Panc1 (cell line): Measurements from ENCODE around the gene RWDD2A. TPM values are rescaled to one million over a fixed set of nuclear protein-coding genes. Genes with fewer than 3 reads are reported as not detected.

ENCODE experiments used
- ATAC-seq: fragments of 200-7000 bp; cut with Tn5 transposase; 2 replicates; pipeline ENCODE4 v1.9.1; 2020; ENCODE audit warnings: mild to moderate bottlenecking, moderate library complexity
- BruUV-seq: library from RNA; stranded (reverse); fragments of 400-500 nt; replicated peaks from 2 replicates; lab custom pipeline; 2021; lab: Mats Ljungman, UMichigan
- CTCF ChIA-PET: fragments of 300-600 bp; sonication (Branson Sonifier 250); formaldehyde crosslinking; loops from one replicate; lab custom pipeline; 2022; ENCODE audit warnings: antibody characterized with exemption; lab: Charles Lee
- POLR2A ChIA-PET: fragments of 300-600 bp; sonication (Branson Sonifier 250); formaldehyde crosslinking; loops from one replicate; lab custom pipeline; 2022; ENCODE audit warnings: antibody characterized with exemption; lab: Charles Lee
- DNase-seq: peaks from one replicate; pipeline ENCODE4 v3.0.0-alpha.2; 2010; ENCODE audit warnings: low read depth, low spot score
- H3K27ac ChIP-seq: 2 replicates; pipeline ENCODE4 v1.5.1; 2011; ENCODE audit warnings: mild to moderate bottlenecking, low read length, inconsistent platforms
- H3K27me3 ChIP-seq: fragments of 200-500 bp; sonication (Bioruptor generic); 2 replicates; pipeline ENCODE4 v1.6.0; 2014; ENCODE audit warnings: low read length, inconsistent platforms; ENCODE audit not compliant: control insufficient read depth, insufficient read depth
- H3K36me3 ChIP-seq: fragments of 200-500 bp; sonication (Bioruptor generic); 2 replicates; pipeline ENCODE4 v1.5.1; 2014; ENCODE audit warnings: inconsistent platforms, mild to moderate bottlenecking, low read length, moderate library complexity; ENCODE audit not compliant: control insufficient read depth, insufficient read depth
- H3K4me1 ChIP-seq: 2 replicates; pipeline ENCODE4 v1.5.1; 2011; ENCODE audit warnings: inconsistent platforms, mild to moderate bottlenecking, low read length, moderate library complexity; ENCODE audit not compliant: control insufficient read depth, insufficient read depth
- H3K4me3 ChIP-seq, 2 experiments: 2 replicates each; pipeline ENCODE4 v1.5.1; 2011 to 2012; ENCODE audit warnings: low read depth in 2 of 2, low read length in 2 of 2, mild to moderate bottlenecking in 2 of 2, inconsistent platforms in 1 of 2, moderate library complexity in 1 of 2
- H3K9me3 ChIP-seq: fragments of 200-500 bp; sonication (Bioruptor generic); 2 replicates; pipeline ENCODE4 v1.5.1; 2014; ENCODE audit warnings: low read depth, mild to moderate bottlenecking, inconsistent platforms, low read length, moderate library complexity; ENCODE audit not compliant: control insufficient read depth, insufficient read depth
- CTCF ChIP-seq: fragments of 450-650 bp; IDR thresholded peaks from 2 replicates; pipeline ENCODE4 v1.5.1; 2017; ENCODE audit warnings: mild to moderate bottlenecking
- POLR2AphosphoS5 ChIP-seq: IDR thresholded peaks from 2 replicates; pipeline ENCODE4 v1.6.1; 2012; ENCODE audit warnings: mild to moderate bottlenecking, low read depth, low read length, moderate library complexity
- REST ChIP-seq, 2 experiments: IDR thresholded peaks; 2 replicates each; pipeline ENCODE4 v1.6.1; 2011 to 2012; ENCODE audit warnings: low read depth in 2 of 2, control low read depth in 1 of 2, low read length in 1 of 2, mild to moderate bottlenecking in 1 of 2, moderate library complexity in 1 of 2; ENCODE audit not compliant: insufficient read depth in 1 of 2
- SIN3A ChIP-seq: IDR thresholded peaks from 2 replicates; pipeline ENCODE4 v1.6.1; 2012; ENCODE audit warnings: low read depth, mild to moderate bottlenecking, low read length, moderate library complexity, borderline replicate concordance; ENCODE audit not compliant: insufficient read depth
- TCF7L2 ChIP-seq: IDR thresholded peaks from 2 replicates; pipeline ENCODE4 v1.6.1; 2011; ENCODE audit warnings: mild to moderate bottlenecking, low read depth, low read length, inconsistent platforms
- in situ Hi-C: cut with HindIII; loops from 2 replicates; pipeline ENCODE4 v1.10.0; 2016; ENCODE audit warnings: low sequenced_read_pairs, low pct_unique_long_range_greater_than_20kb
- intact Hi-C: fragments of 100-400 bp; cut with micrococcal nuclease; formaldehyde crosslinking; loops from one replicate; pipeline ENCODE4 v1.10.0; 2022; ENCODE audit not compliant: unreplicated experiment
- total RNA-seq: library from RNA; stranded (reverse); gene quantifications from one replicate; pipeline ENCODE4 v1.2.1, GENCODE V29; 2021; ENCODE audit not compliant: unreplicated experiment

Gene RWDD2A
- total RNA-seq, 1 experiment from 2014 or later, result 3.4 TPM

DNA sequence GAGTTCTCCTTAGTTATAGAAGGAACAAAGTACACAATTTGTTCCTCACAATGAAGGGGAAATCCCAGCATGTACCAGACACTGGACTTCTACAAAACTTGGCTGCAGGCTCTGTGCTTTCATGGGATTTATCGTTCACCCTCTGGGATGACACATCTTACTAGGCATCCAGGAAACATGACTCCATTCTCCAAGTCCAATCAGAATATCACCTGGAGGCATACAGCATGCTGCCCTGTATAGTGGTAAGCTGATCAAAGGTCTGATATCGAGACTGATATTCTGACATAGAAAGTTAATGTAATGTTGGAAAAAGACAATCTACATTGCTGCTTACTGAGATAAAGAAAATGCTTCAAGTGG lies 6.7 kb downstream of the RWDD2A start:
- no peaks in the 10 kb centered on the region for H3K36me3 ChIP-seq
- CTCF ChIA-PET, result interaction anchor here (0.7 to 1.0 kb wide), 2 partner anchors 52 to 132 kb away, joined by 4 to 5 read pairs; partner anchors contain the start of gene DOP1A
- H3K9me3 ChIP-seq, result no peaks in the 10 kb centered on the region
- BruUV-seq, result no TSS peak
- peaks cover 4% of the 10 kb centered on the region; the same call in 1 of the 2 replicates for H3K4me1 ChIP-seq
- H3K27me3 ChIP-seq, result no peaks in the 10 kb centered on the region
- DNase-seq (no peak), ATAC-seq (peak; percentile 74)
- TF ChIP-seq CTCF (no peak), REST (IDR thresholded peaks at IDR 0.05; ENCODE audit: insufficient read depth in 1 of 2, low read depth in 2 of 2, low read length in 1 of 2) (no peak), TCF7L2 (no peak), SIN3A (no peak), POLR2AphosphoS5 (no peak)
- intact Hi-C loops (loop anchor here (5.0 kb wide), 1 partner anchor 133 kb away; the partner anchor contains the start of genes DOP1A and UBE3D), in situ Hi-C loops (no loop called here)
- H3K4me3 ChIP-seq, result no peak overlapping the region
- H3K27ac ChIP-seq, result no peak overlapping the region
- POLR2A ChIA-PET, result no interaction called here

DNA sequence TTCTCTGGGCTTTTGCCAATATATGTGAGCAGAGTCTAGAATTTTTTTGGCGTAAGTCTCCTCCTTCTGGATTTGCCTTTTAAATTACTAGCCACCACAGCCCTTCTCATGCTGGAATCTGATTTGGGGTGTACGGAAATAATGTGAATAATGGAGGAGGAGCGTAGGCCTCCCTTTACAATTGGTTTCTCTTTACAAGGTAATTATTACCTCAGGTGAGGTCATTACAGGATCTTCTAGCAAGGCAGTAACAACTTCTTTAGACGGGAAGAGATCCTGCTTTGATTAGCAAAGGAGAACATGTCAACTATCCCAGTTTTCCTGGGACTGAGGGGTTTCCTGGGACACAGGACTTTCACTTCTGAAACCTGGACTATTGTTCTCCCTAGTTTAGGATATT lies 8.9 kb downstream of the RWDD2A start:
- Histone ChIP-seq H3K27ac (no peak overlapping the region), H3K9me3 (no peaks in the 10 kb centered on the region), H3K27me3 (no peaks in the 10 kb centered on the region), H3K4me3 (no peak overlapping the region), H3K4me1 (no peaks in the 10 kb centered on the region), H3K36me3 (no peaks in the 10 kb centered on the region)
- in situ Hi-C loops (no loop called here), intact Hi-C loops (no loop called here)
- ATAC-seq (no peak), DNase-seq (no peak)
- POLR2A ChIA-PET, result no interaction called here
- TF ChIP-seq TCF7L2 (no peak), SIN3A (no peak), POLR2AphosphoS5 (no peak), REST (IDR thresholded peaks at IDR 0.05; ENCODE audit: insufficient read depth in 1 of 2, low read depth in 2 of 2, low read length in 1 of 2) (no peak), CTCF (no peak)
- CTCF ChIA-PET, result no interaction called here
- BruUV-seq, result no TSS peak
